ENCODE measurements around the gene RAB39B.

GRCh38 chrX:155262970-155263754 lies 1.1 kb downstream of the RAB39B start:
- TF ChIP-seq CTCF (IDR thresholded peaks at IDR 0.05) (no peak), POLR2A (IDR thresholded peaks at IDR 0.05) (no peak)

Measured in breast epithelium (tissue), 3 donors.